Fibroblast of lung (primary cell): ENCODE measurements around the gene DIP2C. TPM values are rescaled to one million over a fixed set of nuclear protein-coding genes. Genes with fewer than 3 reads are reported as not detected.
A peak's percentile ranks its signal among the peaks of the same experiment; 100 is the strongest.

ENCODE experiments used
- DNase-seq, 2 donors: peaks; one replicate each; pipeline versions ENCODE4 v3.0.0 to v3.0.0-alpha.2; 2010; ENCODE audit warnings: low read depth in 2 of 2
- H2AFZ ChIP-seq: 2 replicates; pipeline ENCODE4 v1.5.1; 2012; ENCODE audit warnings: low read length, control low read depth, inconsistent platforms
- H3K27ac ChIP-seq: 2 replicates; pipeline ENCODE4 v1.5.1; 2011; ENCODE audit warnings: low read length, control low read depth; ENCODE audit not compliant: insufficient read depth
- H3K27me3 ChIP-seq: 2 replicates; pipeline ENCODE4 v1.5.1; 2011; ENCODE audit warnings: mild to moderate bottlenecking, low read length; ENCODE audit not compliant: control insufficient read depth, insufficient read depth
- H3K36me3 ChIP-seq: 2 replicates; pipeline ENCODE4 v1.5.1; 2011; ENCODE audit warnings: low read length; ENCODE audit not compliant: control insufficient read depth, insufficient read depth
- H3K4me1 ChIP-seq: 2 replicates; pipeline ENCODE4 v1.5.1; 2011; ENCODE audit warnings: low read length; ENCODE audit not compliant: control insufficient read depth, insufficient read depth; ENCODE audit errors: extremely low read depth
- H3K4me2 ChIP-seq: 2 replicates; pipeline ENCODE4 v1.5.1; 2011; ENCODE audit warnings: low read length, control low read depth; ENCODE audit not compliant: insufficient read depth; ENCODE audit errors: extremely low read depth
- H3K4me3 ChIP-seq, 4 experiments: fragments of 200-600 bp in 1 of 4; sonication (generic) in 1 of 4; replicated peaks in 1 of 4; 2 replicates each; pipeline ENCODE4 v1.5.1; 2011 to 2016; ENCODE audit warnings: low read length in 4 of 4, low read depth in 3 of 4, mild to moderate bottlenecking in 3 of 4, control low read depth in 2 of 4, inconsistent platforms in 1 of 4, mixed read lengths in 1 of 4; ENCODE audit not compliant: insufficient read depth in 1 of 4; ENCODE audit errors: control extremely low read depth in 1 of 4
- H3K79me2 ChIP-seq: 2 replicates; pipeline ENCODE4 v1.5.1; 2012; ENCODE audit warnings: mild to moderate bottlenecking, low read length, inconsistent platforms; ENCODE audit not compliant: control insufficient read depth, insufficient read depth
- H3K9ac ChIP-seq: 2 replicates; pipeline ENCODE4 v1.5.1; 2011; ENCODE audit warnings: mild to moderate bottlenecking, low read length, control low read depth; ENCODE audit not compliant: insufficient read depth
- H3K9me3 ChIP-seq: 2 replicates; pipeline ENCODE4 v1.5.1; 2012; ENCODE audit warnings: low read depth, low read length; ENCODE audit not compliant: control insufficient read depth, insufficient read depth
- H4K20me1 ChIP-seq: 2 replicates; pipeline ENCODE4 v1.5.1; 2011; ENCODE audit warnings: low read length; ENCODE audit not compliant: control insufficient read depth, insufficient read depth; ENCODE audit errors: extremely low read depth
- EZH2 ChIP-seq: IDR thresholded peaks from 2 replicates; pipeline ENCODE4 v1.5.1; 2012; ENCODE audit warnings: low read length, control low read depth, mild to moderate bottlenecking; ENCODE audit errors: missing control alignments
- polyA plus RNA-seq, 2 donors: library from polyadenylated mRNA; depleted of rRNA in 1 of 2; stranded (reverse) in 1 of 2; unstranded in 1 of 2; fragments of >200 nt; gene quantifications; 2 replicates each; pipeline ENCODE4 v1.2.1, GENCODE V29; 2011 to 2012; ENCODE audit warnings: missing spikeins in 1 of 2
- total RNA-seq: library from RNA; depleted of rRNA; stranded (reverse); fragments of >200 nt; gene quantifications from 2 replicates; pipeline ENCODE4 v1.2.1, GENCODE V29; 2014
- TF ChIP-seq, protein P1 (sequence below), 2 donors: IDR thresholded peaks in 1 of 2; conservative IDR thresholded peaks in 1 of 2; 1 replicate in 1 of 2; 2 replicates in 1 of 2; pipeline ENCODE4 v1.5.1; 2011 to 2012; ENCODE audit warnings: low read length in 2 of 2, control low read depth in 1 of 2, inconsistent platforms in 1 of 2, low read depth in 1 of 2, mild to moderate bottlenecking in 1 of 2

DIP2C gene
- total and polyA plus RNA-seq, 2 donors (not counting 1 experiment from before 2014, with no cell fraction given), result 10.7 to 18.3 TPM

DNA sequence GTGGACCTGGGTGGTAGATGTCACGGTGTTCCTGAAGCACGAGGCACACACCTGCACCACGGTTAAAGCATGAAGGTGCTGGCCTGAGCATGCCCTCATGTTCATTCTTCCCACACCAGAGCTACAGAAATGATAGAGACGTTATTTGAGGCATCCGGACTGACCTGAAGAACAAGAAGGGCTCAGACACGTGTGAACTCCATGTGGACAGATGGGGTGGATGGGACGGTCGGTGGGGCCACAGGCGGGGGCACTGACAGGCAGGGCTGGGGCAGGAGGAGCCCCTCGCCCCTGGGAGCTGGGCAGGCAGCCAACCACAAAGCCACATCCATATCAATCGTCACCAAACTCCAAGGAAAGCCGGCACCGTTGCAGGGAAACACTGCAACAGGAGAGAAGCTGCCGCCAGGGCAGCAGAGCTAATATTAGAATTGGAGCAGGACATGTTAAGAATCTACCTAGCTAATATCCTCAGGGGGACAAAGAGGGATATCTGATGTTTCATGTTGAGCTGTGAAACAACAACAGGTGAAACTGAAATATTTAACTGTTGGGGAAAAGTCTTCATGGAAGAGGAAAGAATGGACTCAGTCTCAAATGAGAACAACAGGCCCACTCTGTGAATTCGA, 37.8 kb upstream of the DIP2C start:
- no peaks in the 10 kb centered on the region for H3K36me3 ChIP-seq
- H4K20me1 ChIP-seq, result no peaks in the 10 kb centered on the region
- H3K79me2 ChIP-seq, result no peaks in the 10 kb centered on the region
- H3K4me3 ChIP-seq, result no peak overlapping the region
- no peak for DNase-seq
- no peak overlapping the region for H3K27ac ChIP-seq
- TF ChIP-seq, protein P1, sequence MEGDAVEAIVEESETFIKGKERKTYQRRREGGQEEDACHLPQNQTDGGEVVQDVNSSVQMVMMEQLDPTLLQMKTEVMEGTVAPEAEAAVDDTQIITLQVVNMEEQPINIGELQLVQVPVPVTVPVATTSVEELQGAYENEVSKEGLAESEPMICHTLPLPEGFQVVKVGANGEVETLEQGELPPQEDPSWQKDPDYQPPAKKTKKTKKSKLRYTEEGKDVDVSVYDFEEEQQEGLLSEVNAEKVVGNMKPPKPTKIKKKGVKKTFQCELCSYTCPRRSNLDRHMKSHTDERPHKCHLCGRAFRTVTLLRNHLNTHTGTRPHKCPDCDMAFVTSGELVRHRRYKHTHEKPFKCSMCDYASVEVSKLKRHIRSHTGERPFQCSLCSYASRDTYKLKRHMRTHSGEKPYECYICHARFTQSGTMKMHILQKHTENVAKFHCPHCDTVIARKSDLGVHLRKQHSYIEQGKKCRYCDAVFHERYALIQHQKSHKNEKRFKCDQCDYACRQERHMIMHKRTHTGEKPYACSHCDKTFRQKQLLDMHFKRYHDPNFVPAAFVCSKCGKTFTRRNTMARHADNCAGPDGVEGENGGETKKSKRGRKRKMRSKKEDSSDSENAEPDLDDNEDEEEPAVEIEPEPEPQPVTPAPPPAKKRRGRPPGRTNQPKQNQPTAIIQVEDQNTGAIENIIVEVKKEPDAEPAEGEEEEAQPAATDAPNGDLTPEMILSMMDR (conservative IDR thresholded peaks at IDR 0.05 in 1 of 2, IDR thresholded peaks at IDR 0.05 in 1 of 2; ENCODE audit: low read depth in 1 of 2, low read length in 2 of 2), result no peak
- TF ChIP-seq EZH2, result no peak
- no peaks in the 10 kb centered on the region for H3K9me3 ChIP-seq
- H2AFZ ChIP-seq, result no peak overlapping the region
- H3K4me2 ChIP-seq, result no peak overlapping the region
- no peak overlapping the region for H3K9ac ChIP-seq
- H3K4me1 ChIP-seq, result no peaks in the 10 kb centered on the region
- H3K27me3 ChIP-seq, result no peaks in the 10 kb centered on the region

- Histone ChIP-seq H2AFZ (no peak overlapping the region), H3K4me1 (no peaks in the 10 kb centered on the region), H3K27me3 (no peaks in the 10 kb centered on the region), H3K4me2 (no peak overlapping the region), H3K79me2 (no peaks in the 10 kb centered on the region), H3K36me3 (no peaks in the 10 kb centered on the region), H4K20me1 (no peaks in the 10 kb centered on the region), H3K27ac (no peak overlapping the region), H3K9ac (no peak overlapping the region), H3K4me3 (no peak overlapping the region), H3K9me3 (no peaks in the 10 kb centered on the region)
- peak in 1 of 2 donors; percentile 9 for DNase-seq
- TF ChIP-seq, protein P1 (conservative IDR thresholded peaks at IDR 0.05 in 1 of 2, IDR thresholded peaks at IDR 0.05 in 1 of 2; ENCODE audit: low read depth in 1 of 2, low read length in 2 of 2), result no peak
- TF ChIP-seq EZH2, result no peak
These were observed 36.3 kb upstream of the DIP2C start for GRCh38 chr10:725786-726185.

GRCh38 chr10:725302-725701, 35.8 kb upstream of the DIP2C start:
- H3K27me3 ChIP-seq, result no peaks in the 10 kb centered on the region
- H3K4me2 ChIP-seq, result no peak overlapping the region
- H3K4me1 ChIP-seq, result no peaks in the 10 kb centered on the region
- no peak overlapping the region for H2AFZ ChIP-seq
- no peaks in the 10 kb centered on the region for H3K79me2 ChIP-seq
- H3K4me3 ChIP-seq, result no peak overlapping the region
- H3K9me3 ChIP-seq, result no peaks in the 10 kb centered on the region
- no peak overlapping the region for H3K27ac ChIP-seq
- TF ChIP-seq EZH2, result no peak
- TF ChIP-seq, protein P1 (conservative IDR thresholded peaks at IDR 0.05 in 1 of 2, IDR thresholded peaks at IDR 0.05 in 1 of 2; ENCODE audit: low read depth in 1 of 2, low read length in 2 of 2), result no peak
- no peak for DNase-seq
- no peak overlapping the region for H3K9ac ChIP-seq
- H4K20me1 ChIP-seq, result no peaks in the 10 kb centered on the region
- H3K36me3 ChIP-seq, result no peaks in the 10 kb centered on the region
